ENCODE results near the gene TENM4. TPM values are rescaled to one million over a fixed set of nuclear protein-coding genes. Genes with fewer than 3 reads are reported as not detected.

TENM4 gene
- total and polyA plus RNA-seq, 4 donors, result 0.02 to 0.33 (median 0.14) TPM

GRCh38 chr11:79330651-79331050 lies 110.2 kb downstream of the TENM4 start:
- H3K9me3 ChIP-seq (ENCODE audit: control insufficient read depth in 4 of 4, low read length in 3 of 4), result no peaks in the 10 kb centered on the region
- no peak overlapping the region for H3K4me3 ChIP-seq (ENCODE audit: low read depth in 1 of 3, low read length in 3 of 3)
- H3K9ac ChIP-seq (ENCODE audit: low read depth in 1 of 2, low read length in 2 of 2), result no peak overlapping the region
- no peak overlapping the region for H3K27ac ChIP-seq (ENCODE audit: low read depth in 1 of 2, low read length in 2 of 2)
- H3K36me3 ChIP-seq (ENCODE audit: control insufficient read depth in 4 of 4, insufficient read depth in 3 of 4, low read depth in 1 of 4, low read length in 3 of 4), result no peaks in the 10 kb centered on the region
- no peaks in the 10 kb centered on the region for H3K4me1 ChIP-seq (ENCODE audit: control insufficient read depth in 4 of 4, insufficient read depth in 4 of 4, low read length in 3 of 4)
- 67% methylated on average over 8 of the region's 8 CpGs for WGBS
- no peaks in the 10 kb centered on the region for H3K27me3 ChIP-seq (ENCODE audit: control insufficient read depth in 4 of 4, insufficient read depth in 4 of 4, low read length in 3 of 4)
- TF ChIP-seq NR2F2 (IDR thresholded peaks at IDR 0.05), result no peak
- no peak for TF ChIP-seq RAD21 (IDR thresholded peaks at IDR 0.05)
- no peak for TF ChIP-seq ATF3 (IDR thresholded peaks at IDR 0.05)
- TF ChIP-seq REST (IDR thresholded peaks at IDR 0.05), result no peak
- TF ChIP-seq, protein P1, sequence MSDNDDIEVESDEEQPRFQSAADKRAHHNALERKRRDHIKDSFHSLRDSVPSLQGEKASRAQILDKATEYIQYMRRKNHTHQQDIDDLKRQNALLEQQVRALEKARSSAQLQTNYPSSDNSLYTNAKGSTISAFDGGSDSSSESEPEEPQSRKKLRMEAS (IDR thresholded peaks at IDR 0.05), result no peak
- TF ChIP-seq TAF1 (conservative IDR thresholded peaks at IDR 0.05), result no peak
- TF ChIP-seq, protein P2, sequence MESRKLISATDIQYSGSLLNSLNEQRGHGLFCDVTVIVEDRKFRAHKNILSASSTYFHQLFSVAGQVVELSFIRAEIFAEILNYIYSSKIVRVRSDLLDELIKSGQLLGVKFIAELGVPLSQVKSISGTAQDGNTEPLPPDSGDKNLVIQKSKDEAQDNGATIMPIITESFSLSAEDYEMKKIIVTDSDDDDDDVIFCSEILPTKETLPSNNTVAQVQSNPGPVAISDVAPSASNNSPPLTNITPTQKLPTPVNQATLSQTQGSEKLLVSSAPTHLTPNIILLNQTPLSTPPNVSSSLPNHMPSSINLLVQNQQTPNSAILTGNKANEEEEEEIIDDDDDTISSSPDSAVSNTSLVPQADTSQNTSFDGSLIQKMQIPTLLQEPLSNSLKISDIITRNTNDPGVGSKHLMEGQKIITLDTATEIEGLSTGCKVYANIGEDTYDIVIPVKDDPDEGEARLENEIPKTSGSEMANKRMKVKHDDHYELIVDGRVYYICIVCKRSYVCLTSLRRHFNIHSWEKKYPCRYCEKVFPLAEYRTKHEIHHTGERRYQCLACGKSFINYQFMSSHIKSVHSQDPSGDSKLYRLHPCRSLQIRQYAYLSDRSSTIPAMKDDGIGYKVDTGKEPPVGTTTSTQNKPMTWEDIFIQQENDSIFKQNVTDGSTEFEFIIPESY (IDR thresholded peaks at IDR 0.05), result no peak
- no peak for TF ChIP-seq HNF4A (conservative IDR thresholded peaks at IDR 0.05)
- TF ChIP-seq CTCF (IDR thresholded peaks at IDR 0.05; ENCODE audit: low read depth, low read length, missing input control), result no peak
- no peak for TF ChIP-seq FOXA1 (IDR thresholded peaks at IDR 0.05)
- no peak for TF ChIP-seq JUND (IDR thresholded peaks at IDR 0.05)
- no peak for DNase-seq (ENCODE audit: low spot score)

DNA sequence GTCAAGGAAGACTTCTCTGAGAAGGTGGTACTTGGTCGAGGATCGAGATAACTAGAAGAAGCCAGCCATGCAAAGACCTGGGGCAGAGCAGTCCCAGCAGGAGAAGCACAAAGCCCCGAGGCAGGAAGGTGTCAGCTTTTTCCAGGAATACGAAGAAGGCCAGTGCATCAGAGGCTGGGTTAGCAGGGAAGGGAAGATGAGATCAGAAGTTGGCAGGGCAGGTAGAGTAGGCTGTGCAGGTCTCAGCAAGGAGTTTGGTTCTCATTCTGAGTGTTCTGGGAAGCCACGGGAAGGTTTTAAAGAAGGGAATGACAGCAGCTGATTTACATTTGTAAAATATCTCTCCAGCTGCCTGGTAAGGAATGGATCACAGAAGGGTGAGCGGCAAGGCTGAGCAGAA lies 111.3 kb downstream of the TENM4 start:
- Histone ChIP-seq H3K36me3 (ENCODE audit: control insufficient read depth in 4 of 4, insufficient read depth in 3 of 4, low read depth in 1 of 4, low read length in 3 of 4) (no peaks in the 10 kb centered on the region), H3K4me1 (ENCODE audit: control insufficient read depth in 4 of 4, insufficient read depth in 4 of 4, low read length in 3 of 4) (no peaks in the 10 kb centered on the region), H3K9ac (ENCODE audit: low read depth in 1 of 2, low read length in 2 of 2) (no peak overlapping the region), H3K9me3 (ENCODE audit: control insufficient read depth in 4 of 4, low read length in 3 of 4) (no peaks in the 10 kb centered on the region), H3K27ac (ENCODE audit: low read depth in 1 of 2, low read length in 2 of 2) (no peak overlapping the region), H3K27me3 (ENCODE audit: control insufficient read depth in 4 of 4, insufficient read depth in 4 of 4, low read length in 3 of 4) (no peaks in the 10 kb centered on the region), H3K4me3 (ENCODE audit: low read depth in 1 of 3, low read length in 3 of 3) (no peak overlapping the region)
- TF ChIP-seq NR2F2 (IDR thresholded peaks at IDR 0.05) (no peak), HNF4G (IDR thresholded peaks at IDR 0.05) (no peak), EGR1 (IDR thresholded peaks at IDR 0.05; ENCODE audit: low read depth in 2 of 2) (no peak), RAD21 (IDR thresholded peaks at IDR 0.05) (no peak), JUND (IDR thresholded peaks at IDR 0.05) (no peak), REST (IDR thresholded peaks at IDR 0.05) (no peak), SP1 (IDR thresholded peaks at IDR 0.05) (no peak), GABPA (IDR thresholded peaks at IDR 0.05 in 1 of 2, conservative IDR thresholded peaks at IDR 0.05 in 1 of 2) (no peak)
- WGBS, result 69% methylated on average over 6 of the region's 6 CpGs
- no peak for DNase-seq (ENCODE audit: low spot score)
